PC-3 (cell line): ENCODE data around the gene STAT6. TPM values are rescaled to one million over a fixed set of nuclear protein-coding genes. Genes with fewer than 3 reads are reported as not detected.

Experiments used
- ATAC-seq: fragments of 200-7000 bp; cut with Tn5 transposase; 2 replicates; pipeline ENCODE4 v1.9.1; 2020; ENCODE audit warnings: mild to moderate bottlenecking, moderate library complexity
- BruUV-seq: library from RNA; stranded (reverse); fragments of 400-500 nt; replicated peaks from 2 replicates; lab custom pipeline; 2021; lab: Mats Ljungman, UMichigan
- CTCF ChIA-PET: fragments of 300-600 bp; sonication (Branson Sonifier 250); formaldehyde crosslinking; loops from one replicate; lab custom pipeline; 2022; ENCODE audit warnings: antibody characterized with exemption; lab: Charles Lee
- POLR2A ChIA-PET: fragments of 300-600 bp; sonication (Branson Sonifier 250); formaldehyde crosslinking; loops from one replicate; lab custom pipeline; 2022; ENCODE audit warnings: antibody characterized with exemption; ENCODE audit not compliant: unreplicated experiment; lab: Charles Lee
- DNase-seq: peaks from one replicate; pipeline ENCODE4 v3.0.0-alpha.2; 2015
- H2AFZ ChIP-seq: fragments of 300-600 bp; sonication (generic); 2 replicates; pipeline ENCODE4 v1.6.0; 2016; ENCODE audit warnings: antibody characterized with exemption, low read length
- H3F3A ChIP-seq: fragments of 300-600 bp; sonication (generic); one replicate; pipeline ENCODE4 v1.6.0; 2017; ENCODE audit warnings: antibody characterized with exemption, low read length, control low read depth, mild to moderate bottlenecking; ENCODE audit not compliant: unreplicated experiment
- H3K27ac ChIP-seq: fragments of 300-600 bp; sonication (generic); 2 replicates; pipeline ENCODE4 v1.5.1; 2016; ENCODE audit warnings: mild to moderate bottlenecking, low read length
- H3K27me3 ChIP-seq: fragments of 300-600 bp; sonication (generic); 2 replicates; pipeline ENCODE4 v1.6.1; 2016; ENCODE audit warnings: low read length, mixed read lengths
- H3K36me3 ChIP-seq: fragments of 300-600 bp; sonication (generic); 2 replicates; pipeline ENCODE4 v1.6.1; 2016; ENCODE audit warnings: low read depth, mixed run types, low read length, mixed read lengths
- H3K4me1 ChIP-seq: fragments of 300-600 bp; sonication (generic); 2 replicates; pipeline ENCODE4 v1.5.1; 2016; ENCODE audit warnings: low read length; ENCODE audit not compliant: insufficient read depth
- H3K4me2 ChIP-seq: fragments of 300-600 bp; sonication (generic); 2 replicates; pipeline ENCODE4 v1.6.0; 2016; ENCODE audit warnings: low read length
- H3K4me3 ChIP-seq: fragments of 300-600 bp; sonication (generic); 2 replicates; pipeline ENCODE4 v1.5.1; 2016; ENCODE audit warnings: mild to moderate bottlenecking, low read length, mixed read lengths
- H3K79me2 ChIP-seq: fragments of 300-600 bp; sonication (generic); 2 replicates; pipeline ENCODE4 v1.6.1; 2017; ENCODE audit warnings: low read length, mixed read lengths
- H3K9ac ChIP-seq: fragments of 300-600 bp; sonication (generic); 2 replicates; pipeline ENCODE4 v1.6.0; 2016; ENCODE audit warnings: mild to moderate bottlenecking, low read length
- H3K9me2 ChIP-seq: fragments of 300-600 bp; sonication (generic); replicated peaks from 2 replicates; pipeline ENCODE4 v1.6.1; 2016; ENCODE audit warnings: mixed run types, low read length, mixed read lengths
- H3K9me3 ChIP-seq: fragments of 300-600 bp; sonication (generic); 2 replicates; pipeline ENCODE4 v1.6.1; 2016; ENCODE audit warnings: low read length, mixed read lengths
- H4K20me1 ChIP-seq: fragments of 300-600 bp; sonication (generic); 2 replicates; pipeline ENCODE4 v1.6.1; 2016; ENCODE audit warnings: low read length, mixed read lengths
- EZH2 ChIP-seq: fragments of 300-600 bp; sonication (generic); IDR thresholded peaks from one replicate; pipeline ENCODE4 v1.6.1; 2017; ENCODE audit warnings: antibody characterized with exemption, mild to moderate bottlenecking, low read length; ENCODE audit not compliant: unreplicated experiment
- EZH2phosphoT487 ChIP-seq: fragments of 300-600 bp; sonication (generic); IDR thresholded peaks from 2 replicates; pipeline ENCODE4 v1.6.1; 2018; ENCODE audit warnings: mild to moderate bottlenecking, antibody characterized with exemption, low read length, borderline replicate concordance
- intact Hi-C: fragments of 100-400 bp; cut with micrococcal nuclease; formaldehyde crosslinking; loops from 2 replicates; pipeline ENCODE4 v1.9.0; 2023
- total RNA-seq: library from RNA; depleted of rRNA; stranded (reverse); fragments of >200 nt; gene quantifications from 2 replicates; pipeline ENCODE4 v1.2.3, GENCODE V29; 2014
- TF ChIP-seq, protein P1 (sequence below): fragments of 300-600 bp; sonication (generic); conservative IDR thresholded peaks from 2 replicates; pipeline ENCODE4 v1.5.1; 2017; ENCODE audit warnings: antibody characterized with exemption, low read depth, mild to moderate bottlenecking, low read length

Gene STAT6
- total RNA-seq, 1 experiment from 2014 or later: 28.4 TPM

DNA sequence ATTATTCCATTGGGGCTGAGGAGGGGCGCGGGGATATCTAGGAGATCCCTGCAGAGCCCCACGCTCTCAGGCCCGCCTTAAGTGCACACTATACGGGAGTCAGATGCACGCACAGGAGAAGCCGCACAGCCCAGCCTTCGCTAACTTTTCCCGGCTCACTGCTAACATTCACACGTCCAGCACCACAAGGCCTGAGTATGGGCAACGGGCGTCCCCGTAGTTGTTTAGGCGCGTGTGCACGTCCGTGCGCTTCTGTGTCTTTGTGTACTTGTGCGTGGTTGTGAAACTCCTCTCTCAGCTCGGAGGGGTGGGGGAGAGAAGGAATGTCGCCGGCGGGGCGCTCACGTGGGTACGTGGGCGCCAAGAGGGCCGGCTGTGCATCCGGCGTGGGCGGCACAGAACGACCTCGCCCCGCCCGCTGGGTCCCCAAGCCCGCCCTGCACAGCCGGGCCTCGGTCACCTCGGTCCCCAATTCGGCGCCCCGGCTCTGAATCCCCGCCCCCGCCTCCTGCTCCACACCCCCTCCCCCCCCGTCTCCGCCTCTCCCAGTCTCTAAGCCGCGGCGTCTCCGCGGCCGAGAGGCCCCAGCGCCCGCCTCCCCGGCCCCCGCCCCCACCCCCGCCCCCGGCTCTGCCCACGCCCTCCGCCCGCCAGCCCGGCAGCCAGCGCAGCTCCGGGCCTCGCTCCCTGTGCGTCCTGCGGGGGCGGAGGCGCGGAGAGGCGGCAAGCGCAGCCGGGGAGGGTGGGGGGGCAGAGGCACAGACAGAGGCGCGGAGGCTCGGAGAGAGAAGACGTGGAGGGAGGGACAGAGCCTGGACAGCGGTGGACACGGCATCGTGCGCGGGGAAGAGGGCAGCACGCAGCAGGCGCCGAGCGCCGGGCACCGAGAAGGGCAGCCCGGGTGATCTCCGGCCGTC lies 22.6 kb downstream of the STAT6 start, which contains the start of gene NAB2:
Gene NAB2 (plus strand): TSS at position 761 of the 917 bp plus-strand sequence. CDS start 158 bp downstream, outside the sequence.
- Histone ChIP-seq H2AFZ (peak within 1 kb of the TSS; percentile 81), H3K4me3 (peak within 1 kb of the TSS; percentile 94), H3F3A (peaks cover 6% of the 10 kb centered on the region), H3K9me3 (no peaks in the 10 kb centered on the region), H3K4me1 (peaks cover 25% of the 10 kb centered on the region), H3K9ac (peak within 1 kb of the TSS; percentile 97), H3K27ac (peak within 1 kb of the TSS; percentile 98), H3K9me2 (no peaks in the 10 kb centered on the region), H3K4me2 (peak within 1 kb of the TSS; percentile 100), H3K36me3 (no peaks in the 10 kb centered on the region), H3K79me2 (peaks cover 19% of the 10 kb centered on the region), H3K27me3 (no peaks in the 10 kb centered on the region), H4K20me1 (no peaks in the 10 kb centered on the region)
- BruUV-seq: no TSS peak
- peak; percentile 92 for DNase-seq
- TF ChIP-seq, protein P1, sequence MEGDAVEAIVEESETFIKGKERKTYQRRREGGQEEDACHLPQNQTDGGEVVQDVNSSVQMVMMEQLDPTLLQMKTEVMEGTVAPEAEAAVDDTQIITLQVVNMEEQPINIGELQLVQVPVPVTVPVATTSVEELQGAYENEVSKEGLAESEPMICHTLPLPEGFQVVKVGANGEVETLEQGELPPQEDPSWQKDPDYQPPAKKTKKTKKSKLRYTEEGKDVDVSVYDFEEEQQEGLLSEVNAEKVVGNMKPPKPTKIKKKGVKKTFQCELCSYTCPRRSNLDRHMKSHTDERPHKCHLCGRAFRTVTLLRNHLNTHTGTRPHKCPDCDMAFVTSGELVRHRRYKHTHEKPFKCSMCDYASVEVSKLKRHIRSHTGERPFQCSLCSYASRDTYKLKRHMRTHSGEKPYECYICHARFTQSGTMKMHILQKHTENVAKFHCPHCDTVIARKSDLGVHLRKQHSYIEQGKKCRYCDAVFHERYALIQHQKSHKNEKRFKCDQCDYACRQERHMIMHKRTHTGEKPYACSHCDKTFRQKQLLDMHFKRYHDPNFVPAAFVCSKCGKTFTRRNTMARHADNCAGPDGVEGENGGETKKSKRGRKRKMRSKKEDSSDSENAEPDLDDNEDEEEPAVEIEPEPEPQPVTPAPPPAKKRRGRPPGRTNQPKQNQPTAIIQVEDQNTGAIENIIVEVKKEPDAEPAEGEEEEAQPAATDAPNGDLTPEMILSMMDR: no peak
- TF ChIP-seq EZH2 (no peak), EZH2phosphoT487 (no peak)
- ChIA-PET CTCF (interaction anchor here (1.7 to 2.5 kb wide), 2 partner anchors 19 to 23 kb away, joined by 10 to 17 read pairs; partner anchors contain the start of gene STAT6), POLR2A (interaction anchor here (0.6 to 1.4 kb wide), 3 partner anchors 10 to 140 kb away, joined by 3 to 11 read pairs (median 6); partner anchors contain the start of genes NEMP1 and STAT6)
- ATAC-seq: peak; percentile 54
- intact Hi-C loops: loop anchor here (1.0 kb wide), 1 partner anchor 23 kb away; the partner anchor contains the start of gene STAT6

DNA sequence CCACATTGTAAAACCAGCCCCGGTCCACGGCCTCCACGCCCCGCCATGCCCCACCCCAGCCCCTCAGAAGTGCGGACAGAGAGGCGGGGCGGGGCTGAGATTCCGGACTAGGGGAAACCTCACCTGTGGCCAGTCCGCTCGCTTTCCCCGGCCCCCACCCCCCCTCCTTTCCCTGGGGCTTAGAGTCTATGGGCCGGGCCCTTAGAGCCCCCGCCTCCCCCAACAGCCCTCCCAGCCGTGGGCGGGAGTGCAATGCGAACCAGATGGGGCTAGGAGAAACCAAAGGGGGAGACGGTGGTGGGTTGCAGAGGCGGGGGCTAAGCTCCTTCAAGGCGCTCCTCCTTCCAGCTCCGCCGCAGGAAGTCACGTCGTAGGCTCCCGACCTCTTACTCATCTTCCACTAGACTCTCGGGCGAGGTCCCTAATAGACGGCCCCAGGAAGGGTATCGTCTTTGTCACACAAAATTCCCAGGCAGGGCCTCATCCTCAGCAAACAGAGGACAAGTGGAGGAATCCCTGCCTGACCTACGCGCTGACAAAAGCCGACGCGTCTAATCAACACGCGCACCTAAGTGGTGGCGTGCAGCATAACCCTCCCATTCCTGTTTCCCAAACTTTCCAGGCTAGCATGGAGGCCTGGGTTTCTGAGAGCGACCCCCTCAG lies 23.3 kb downstream of the STAT6 start:
- ATAC-seq (peak; percentile 46), DNase-seq (peak; percentile 92)
- BruUV-seq: TSS peak; percentile 96
- Histone ChIP-seq H3K36me3 (no peaks in the 10 kb centered on the region), H3K4me1 (peaks cover 25% of the 10 kb centered on the region), H4K20me1 (no peaks in the 10 kb centered on the region), H3K9me2 (no peaks in the 10 kb centered on the region), H3K27me3 (no peaks in the 10 kb centered on the region), H3K79me2 (peaks cover 19% of the 10 kb centered on the region), H3K27ac (peak overlapping the region; percentile 98), H3F3A (peaks cover 6% of the 10 kb centered on the region), H3K4me3 (peak overlapping the region; percentile 82), H3K9ac (peak overlapping the region; percentile 97), H3K4me2 (peak overlapping the region; percentile 100), H3K9me3 (no peaks in the 10 kb centered on the region), H2AFZ (peak overlapping the region; percentile 79)
- CTCF ChIA-PET: interaction anchor here (1.7 to 2.5 kb wide), 3 partner anchors 18 to 24 kb away, joined by 5 to 17 read pairs (median 10); partner anchors contain the start of gene STAT6
- intact Hi-C loops: loop anchor here (1.0 kb wide), 2 partner anchors 9 to 23 kb away; partner anchors contain the start of gene STAT6
- POLR2A ChIA-PET: interaction anchor here (0.5 to 1.4 kb wide), 3 partner anchors 9 to 392 kb away, joined by 5 to 11 read pairs (median 6); partner anchors contain the start of genes NEMP1 and STAT6
- TF ChIP-seq EZH2phosphoT487: no peak
- TF ChIP-seq EZH2: no peak
- TF ChIP-seq, protein P1: no peak
